Endothelial cell of umbilical vein (primary cell): ENCODE results near the gene ALG12. TPM values are rescaled to one million over a fixed set of nuclear protein-coding genes. Genes with fewer than 3 reads are reported as not detected.

Source experiments
- BruUV-seq: library from RNA; stranded (reverse); fragments of 400-500 nt; replicated peaks from 2 replicates; lab custom pipeline; 2021; lab: Mats Ljungman, UMichigan
- CTCF ChIA-PET: fragments of 300-600, 350-600 bp; sonication (Branson Sonifier 250); formaldehyde crosslinking; loops from one replicate; lab custom pipeline; 2021; ENCODE audit warnings: antibody characterized with exemption, inconsistent platforms; lab: Charles Lee
- POLR2A ChIA-PET: fragments of 300-600, 350-600 bp; sonication (Branson Sonifier 250); formaldehyde crosslinking; loops from one replicate; lab custom pipeline; 2021; ENCODE audit warnings: antibody characterized with exemption, inconsistent platforms; lab: Charles Lee
- DNase-seq: peaks from one replicate; pipeline ENCODE4 v3.0.0-alpha.2; 2011; ENCODE audit warnings: low read depth, low spot score
- FAIRE-seq: peaks from 2 replicates; lab custom pipeline; 2011; peaks lifted over from hg19 to GRCh38; lab: Jason Lieb, UNC
- H2AFZ ChIP-seq: 2 replicates; pipeline ENCODE4 v1.6.0; 2012; ENCODE audit warnings: low read depth, low read length, control low read depth, inconsistent platforms
- H3K27ac ChIP-seq: 2 replicates; pipeline ENCODE4 v1.5.1; 2011; ENCODE audit warnings: low read depth, mild to moderate bottlenecking, control low read depth, low read length, moderate library complexity; ENCODE audit not compliant: insufficient read depth
- H3K27me3 ChIP-seq, 2 experiments: 2 replicates each; pipeline versions ENCODE4 v1.6.0 to v1.6.1; 2011; ENCODE audit warnings: low read length in 2 of 2, mixed read lengths in 1 of 2; ENCODE audit not compliant: control insufficient read depth in 2 of 2, insufficient read depth in 2 of 2
- H3K36me3 ChIP-seq, 2 experiments: 2 replicates in 1 of 2; 3 replicates in 1 of 2; pipeline ENCODE4 v1.5.1; 2011; ENCODE audit warnings: low read length in 2 of 2, mild to moderate bottlenecking in 1 of 2, moderate library complexity in 1 of 2; ENCODE audit not compliant: control insufficient read depth in 2 of 2, insufficient read depth in 2 of 2; ENCODE audit errors: extremely low read depth in 1 of 2
- H3K4me1 ChIP-seq: 3 replicates; pipeline ENCODE4 v1.5.1; 2011; ENCODE audit warnings: mild to moderate bottlenecking, low read length; ENCODE audit not compliant: control insufficient read depth, insufficient read depth; ENCODE audit errors: extremely low read depth
- H3K4me2 ChIP-seq: 2 replicates; pipeline ENCODE4 v1.6.1; 2011; ENCODE audit warnings: low read length, control low read depth, mixed read lengths; ENCODE audit not compliant: insufficient read depth
- H3K4me3 ChIP-seq, 3 experiments: fragments of 200-600 bp in 1 of 3; sonication (generic), shearing (Covaris generic) in 1 of 3; replicated peaks in 1 of 3; 2 replicates each; pipeline ENCODE4 v1.5.1; 2011 to 2016; ENCODE audit warnings: control low read depth in 3 of 3, low read length in 3 of 3, mild to moderate bottlenecking in 2 of 3, inconsistent platforms in 1 of 3, low read depth in 1 of 3, moderate library complexity in 1 of 3; ENCODE audit not compliant: insufficient read depth in 1 of 3
- H3K79me2 ChIP-seq: 2 replicates; pipeline ENCODE4 v1.6.0; 2012; ENCODE audit warnings: low read length, inconsistent platforms; ENCODE audit not compliant: control insufficient read depth, insufficient read depth
- H3K9ac ChIP-seq: replicated peaks from 2 replicates; pipeline ENCODE3; 2011; ENCODE audit warnings: low read length, control low read depth; ENCODE audit not compliant: insufficient read depth; ENCODE audit errors: extremely low read depth
- H3K9me1 ChIP-seq: replicated peaks from 3 replicates; pipeline ENCODE4 v1.6.0; 2011; ENCODE audit warnings: mild to moderate bottlenecking, low read length; ENCODE audit not compliant: control insufficient read depth, insufficient read depth; ENCODE audit errors: extremely low read depth
- H3K9me3 ChIP-seq: replicated peaks from 2 replicates; pipeline ENCODE4 v1.5.1; 2012; ENCODE audit warnings: low read length, inconsistent platforms; ENCODE audit not compliant: control insufficient read depth, insufficient read depth
- H4K20me1 ChIP-seq: replicated peaks from 2 replicates; pipeline ENCODE3; 2011; ENCODE audit warnings: mild to moderate bottlenecking, low read length; ENCODE audit not compliant: control insufficient read depth, insufficient read depth; ENCODE audit errors: extremely low read depth
- EZH2 ChIP-seq: IDR thresholded peaks from 2 replicates; pipeline ENCODE4 v1.6.1; 2012; ENCODE audit warnings: borderline replicate concordance, low read depth, mild to moderate bottlenecking, moderate library complexity, low read length, inconsistent platforms; ENCODE audit not compliant: severe bottlenecking
- FOS ChIP-seq: IDR thresholded peaks from 2 replicates; pipeline ENCODE4 v1.6.1; 2011; ENCODE audit warnings: mild to moderate bottlenecking, low read length, moderate library complexity, borderline replicate concordance; ENCODE audit not compliant: insufficient read depth
- GATA2 ChIP-seq: IDR thresholded peaks from 2 replicates; pipeline ENCODE4 v1.7.0; 2011; ENCODE audit warnings: low read depth, mild to moderate bottlenecking, moderate library complexity, mixed read lengths, low read length; ENCODE audit not compliant: insufficient read length, insufficient read depth
- JUN ChIP-seq: IDR thresholded peaks from 2 replicates; pipeline ENCODE4 v1.6.1; 2011; ENCODE audit warnings: borderline replicate concordance, low read depth; ENCODE audit not compliant: insufficient read length, insufficient read depth
- MYC ChIP-seq: IDR thresholded peaks from one replicate; pipeline ENCODE4 v1.6.1; 2011; ENCODE audit warnings: mild to moderate bottlenecking, low read depth, low read length
- POLR2A ChIP-seq: IDR thresholded peaks from 2 replicates; pipeline ENCODE4 v1.6.1; 2012; ENCODE audit warnings: low read depth, mild to moderate bottlenecking, control low read depth, low read length
- POLR2AphosphoS5 ChIP-seq: IDR thresholded peaks from 2 replicates; pipeline ENCODE4 v1.6.1; 2012; ENCODE audit warnings: low read depth, mild to moderate bottlenecking, control low read depth, low read length, moderate library complexity; ENCODE audit not compliant: insufficient read depth
- dilution Hi-C: fragments of 300-500 bp; cut with MboI; formaldehyde crosslinking; loops from one replicate; pipeline ENCODE4 v1.15.0; 2019; ENCODE audit warnings: low sequenced_read_pairs; ENCODE audit not compliant: extremely low pct_ligation_motif_present
- intact Hi-C: fragments of 100-400 bp; cut with micrococcal nuclease; formaldehyde crosslinking; loops from one replicate; pipeline ENCODE4 v1.10.0; 2022
- polyA plus RNA-seq, 4 experiments: library from polyadenylated mRNA; depleted of rRNA in 3 of 4; stranded (reverse) in 3 of 4; unstranded in 1 of 4; fragments of >200 nt; gene quantifications; 2 replicates each; pipeline versions ENCODE4 v1.2.1 to v1.2.3, GENCODE V29; 2011 to 2012; ENCODE audit warnings: missing spikeins in 1 of 4
- total RNA-seq: library from RNA; stranded (reverse); gene quantifications from 2 replicates; pipeline ENCODE4 v1.2.3, GENCODE V29; 2021
- TF ChIP-seq, protein P1 (sequence below), 2 donors: IDR thresholded peaks; 1 replicate in 1 of 2; 2 replicates in 1 of 2; pipeline ENCODE4 v1.5.1; 2011; ENCODE audit warnings: low read length in 2 of 2, mild to moderate bottlenecking in 2 of 2, moderate library complexity in 2 of 2, control low read depth in 1 of 2, inconsistent platforms in 1 of 2, low read depth in 1 of 2; ENCODE audit not compliant: insufficient read depth in 1 of 2; ENCODE audit errors: extremely low read depth in 1 of 2
- TF ChIP-seq, protein P2 (sequence below): IDR thresholded peaks from 2 replicates; pipeline ENCODE4 v1.6.1; 2011; ENCODE audit not compliant: insufficient read depth, insufficient read length

The ALG12 gene
- total and polyA plus RNA-seq, 2 donors (not counting 3 experiments of a cell fraction or from before 2014, with no cell fraction given): 14.6 to 18.0 TPM

DNA sequence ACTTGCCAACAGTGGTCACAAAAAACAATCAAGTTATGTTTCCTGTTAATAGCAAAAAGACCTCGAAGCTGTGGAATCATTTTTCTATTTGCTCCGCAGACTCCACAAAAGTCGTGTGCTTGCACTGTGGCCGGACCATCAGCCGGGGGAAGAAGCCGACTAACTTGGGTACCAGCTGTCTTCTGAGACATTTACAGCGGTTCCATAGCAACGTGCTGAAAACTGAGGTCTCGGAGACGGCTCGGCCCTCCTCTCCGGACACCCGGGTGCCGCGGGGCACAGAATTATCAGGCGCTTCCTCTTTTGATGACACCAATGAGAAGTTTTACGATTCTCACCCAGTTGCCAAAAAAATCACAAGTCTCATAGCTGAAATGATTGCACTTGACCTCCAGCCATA is 33.0 kb downstream of the ALG12 start:
- H3K9me3 ChIP-seq: no peaks in the 10 kb centered on the region
- no peak for DNase-seq
- H3K4me1 ChIP-seq: peaks cover 8% of the 10 kb centered on the region
- no peak overlapping the region for H3K27ac ChIP-seq
- intact Hi-C loops: no loop called here
- no peaks in the 10 kb centered on the region for H3K9me1 ChIP-seq
- no peak overlapping the region for H3K9ac ChIP-seq
- peaks cover 65% of the 10 kb centered on the region for H3K79me2 ChIP-seq
- FAIRE-seq: no peak
- H4K20me1 ChIP-seq: no peaks in the 10 kb centered on the region
- CTCF ChIA-PET: no interaction called here
- H3K4me3 ChIP-seq: no peak overlapping the region
- TF ChIP-seq POLR2A (no peak), POLR2AphosphoS5 (no peak), FOS (no peak), JUN (no peak), GATA2 (no peak), EZH2 (no peak), MYC (no peak)
- TF ChIP-seq, protein P1, sequence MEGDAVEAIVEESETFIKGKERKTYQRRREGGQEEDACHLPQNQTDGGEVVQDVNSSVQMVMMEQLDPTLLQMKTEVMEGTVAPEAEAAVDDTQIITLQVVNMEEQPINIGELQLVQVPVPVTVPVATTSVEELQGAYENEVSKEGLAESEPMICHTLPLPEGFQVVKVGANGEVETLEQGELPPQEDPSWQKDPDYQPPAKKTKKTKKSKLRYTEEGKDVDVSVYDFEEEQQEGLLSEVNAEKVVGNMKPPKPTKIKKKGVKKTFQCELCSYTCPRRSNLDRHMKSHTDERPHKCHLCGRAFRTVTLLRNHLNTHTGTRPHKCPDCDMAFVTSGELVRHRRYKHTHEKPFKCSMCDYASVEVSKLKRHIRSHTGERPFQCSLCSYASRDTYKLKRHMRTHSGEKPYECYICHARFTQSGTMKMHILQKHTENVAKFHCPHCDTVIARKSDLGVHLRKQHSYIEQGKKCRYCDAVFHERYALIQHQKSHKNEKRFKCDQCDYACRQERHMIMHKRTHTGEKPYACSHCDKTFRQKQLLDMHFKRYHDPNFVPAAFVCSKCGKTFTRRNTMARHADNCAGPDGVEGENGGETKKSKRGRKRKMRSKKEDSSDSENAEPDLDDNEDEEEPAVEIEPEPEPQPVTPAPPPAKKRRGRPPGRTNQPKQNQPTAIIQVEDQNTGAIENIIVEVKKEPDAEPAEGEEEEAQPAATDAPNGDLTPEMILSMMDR (IDR thresholded peaks at IDR 0.05; ENCODE audit: extremely low read depth in 1 of 2, insufficient read depth in 1 of 2, low read depth in 1 of 2, low read length in 2 of 2): no peak
- TF ChIP-seq, protein P2, sequence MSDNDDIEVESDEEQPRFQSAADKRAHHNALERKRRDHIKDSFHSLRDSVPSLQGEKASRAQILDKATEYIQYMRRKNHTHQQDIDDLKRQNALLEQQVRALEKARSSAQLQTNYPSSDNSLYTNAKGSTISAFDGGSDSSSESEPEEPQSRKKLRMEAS: no peak
- dilution Hi-C loops: no loop called here
- H2AFZ ChIP-seq: no peak overlapping the region
- no TSS peak for BruUV-seq
- H3K27me3 ChIP-seq: no peaks in the 10 kb centered on the region
- peaks cover 4 to 36% of the 10 kb centered on the region in 2 experiments for H3K36me3 ChIP-seq
- POLR2A ChIA-PET: no interaction called here
- H3K4me2 ChIP-seq: no peak overlapping the region
